Left ventricle myocardium inferior (tissue), 1 donor: ENCODE measurements around the gene CCL19. TPM values are rescaled to one million over a fixed set of nuclear protein-coding genes. Genes with fewer than 3 reads are reported as not detected.

Source experiments
- DNase-seq: peaks from one replicate; pipeline ENCODE4 v3.0.0-alpha.2; 2020
- H3K27ac ChIP-seq: fragments of 200-600 bp; replicated peaks from 2 replicates; pipeline ENCODE4 v1.8.0; 2021
- H3K27me3 ChIP-seq: fragments of 200-600 bp; 2 replicates; pipeline ENCODE4 v1.8.0; 2021; ENCODE audit warnings: low read depth
- H3K36me3 ChIP-seq: fragments of 200-600 bp; 2 replicates; pipeline ENCODE4 v1.8.0; 2021
- H3K4me1 ChIP-seq: fragments of 200-600 bp; 2 replicates; pipeline ENCODE4 v1.8.0; 2021
- H3K4me3 ChIP-seq: fragments of 200-600 bp; 2 replicates; pipeline ENCODE4 v1.8.0; 2021; ENCODE audit warnings: mild to moderate bottlenecking, moderate library complexity
- H3K9me3 ChIP-seq: fragments of 200-600 bp; replicated peaks from 2 replicates; pipeline ENCODE4 v1.8.0; 2021
- intact Hi-C: fragments of 100-400 bp; cut with micrococcal nuclease; formaldehyde crosslinking; loops from one replicate; pipeline ENCODE4 v1.11.0; 2022
- total RNA-seq: library from RNA; stranded (reverse); fragmentation: NEBNext Ultra II Directional; extraction: Animal tissue kit (Norgen Biotek cat#: 25700); gene quantifications from one replicate; pipeline ENCODE4 v1.2.1, GENCODE V29; 2021
- TF ChIP-seq, protein P1 (sequence below): fragments of 200-600 bp; IDR thresholded peaks from 2 replicates; pipeline ENCODE4 v1.8.0; 2021; ENCODE audit warnings: antibody characterized with exemption, mild to moderate bottlenecking, borderline replicate concordance
- donor health status: DM: no; HTN: yes; CAD: no; lungs with severe emphysema.

The CCL19 gene
- total RNA-seq, 1 donor from 2014 or later: 0.69 TPM

- no peak for DNase-seq
- H3K9me3 ChIP-seq: no peaks in the 10 kb centered on the region
- TF ChIP-seq, protein P1, sequence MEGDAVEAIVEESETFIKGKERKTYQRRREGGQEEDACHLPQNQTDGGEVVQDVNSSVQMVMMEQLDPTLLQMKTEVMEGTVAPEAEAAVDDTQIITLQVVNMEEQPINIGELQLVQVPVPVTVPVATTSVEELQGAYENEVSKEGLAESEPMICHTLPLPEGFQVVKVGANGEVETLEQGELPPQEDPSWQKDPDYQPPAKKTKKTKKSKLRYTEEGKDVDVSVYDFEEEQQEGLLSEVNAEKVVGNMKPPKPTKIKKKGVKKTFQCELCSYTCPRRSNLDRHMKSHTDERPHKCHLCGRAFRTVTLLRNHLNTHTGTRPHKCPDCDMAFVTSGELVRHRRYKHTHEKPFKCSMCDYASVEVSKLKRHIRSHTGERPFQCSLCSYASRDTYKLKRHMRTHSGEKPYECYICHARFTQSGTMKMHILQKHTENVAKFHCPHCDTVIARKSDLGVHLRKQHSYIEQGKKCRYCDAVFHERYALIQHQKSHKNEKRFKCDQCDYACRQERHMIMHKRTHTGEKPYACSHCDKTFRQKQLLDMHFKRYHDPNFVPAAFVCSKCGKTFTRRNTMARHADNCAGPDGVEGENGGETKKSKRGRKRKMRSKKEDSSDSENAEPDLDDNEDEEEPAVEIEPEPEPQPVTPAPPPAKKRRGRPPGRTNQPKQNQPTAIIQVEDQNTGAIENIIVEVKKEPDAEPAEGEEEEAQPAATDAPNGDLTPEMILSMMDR: no peak
- H3K27me3 ChIP-seq: no peaks in the 10 kb centered on the region
- no peaks in the 10 kb centered on the region for H3K36me3 ChIP-seq
- H3K4me1 ChIP-seq: no peaks in the 10 kb centered on the region
- H3K27ac ChIP-seq: no peak overlapping the region
- no peak overlapping the region for H3K4me3 ChIP-seq
- intact Hi-C loops: no loop called here
These were observed 1.6 kb downstream of the CCL19 start for GRCh38 chr9:34689512-34689911.

- TF ChIP-seq, protein P1: no peak
- Histone ChIP-seq H3K27me3 (no peaks in the 10 kb centered on the region), H3K9me3 (no peaks in the 10 kb centered on the region), H3K27ac (no peak overlapping the region), H3K4me3 (no peak overlapping the region), H3K36me3 (no peaks in the 10 kb centered on the region), H3K4me1 (no peaks in the 10 kb centered on the region)
- DNase-seq: no peak
- intact Hi-C loops: no loop called here
These were observed 2.0 kb downstream of the CCL19 start for GRCh38 chr9:34689116-34689470.

DNA sequence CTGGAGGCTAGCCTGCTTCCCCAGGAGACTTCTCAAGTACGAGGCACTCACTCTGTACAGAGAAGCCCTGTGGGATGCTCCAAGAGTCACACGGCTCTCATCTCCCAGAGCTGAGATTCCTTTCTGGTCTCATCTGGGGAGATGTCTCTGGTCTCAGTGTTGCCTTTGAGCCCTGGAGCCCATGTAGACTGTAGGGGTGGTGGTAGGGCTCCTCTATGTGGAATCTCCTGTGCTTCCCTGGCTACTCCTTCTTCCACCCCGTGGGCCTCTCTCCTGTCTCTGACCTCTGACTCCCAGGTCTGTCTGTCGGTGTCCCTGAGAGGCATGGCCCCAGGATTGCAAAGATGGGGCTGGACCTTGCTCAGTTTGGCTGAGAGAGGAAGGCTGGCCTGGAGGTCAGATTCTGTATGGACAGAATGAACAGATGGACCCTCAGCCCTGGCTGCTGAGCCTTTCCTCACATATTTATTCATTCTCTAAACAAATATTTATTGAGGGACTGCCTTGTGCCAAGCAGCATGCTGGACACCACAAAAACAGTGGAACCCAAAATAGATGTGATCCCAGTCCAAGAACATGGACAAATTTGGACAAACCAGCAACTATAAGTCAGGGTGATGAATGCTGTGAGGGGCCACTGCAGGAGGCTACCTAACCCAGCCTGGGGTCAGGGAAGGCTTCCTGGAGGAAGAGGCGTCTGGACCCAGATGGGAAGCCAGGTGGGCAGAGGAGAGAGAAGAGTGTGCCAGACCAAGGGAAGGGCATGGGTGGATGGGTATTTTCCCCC is 2.6 kb downstream of the CCL19 start:
- intact Hi-C loops: no loop called here
- H3K27ac ChIP-seq: no peak overlapping the region

DNA sequence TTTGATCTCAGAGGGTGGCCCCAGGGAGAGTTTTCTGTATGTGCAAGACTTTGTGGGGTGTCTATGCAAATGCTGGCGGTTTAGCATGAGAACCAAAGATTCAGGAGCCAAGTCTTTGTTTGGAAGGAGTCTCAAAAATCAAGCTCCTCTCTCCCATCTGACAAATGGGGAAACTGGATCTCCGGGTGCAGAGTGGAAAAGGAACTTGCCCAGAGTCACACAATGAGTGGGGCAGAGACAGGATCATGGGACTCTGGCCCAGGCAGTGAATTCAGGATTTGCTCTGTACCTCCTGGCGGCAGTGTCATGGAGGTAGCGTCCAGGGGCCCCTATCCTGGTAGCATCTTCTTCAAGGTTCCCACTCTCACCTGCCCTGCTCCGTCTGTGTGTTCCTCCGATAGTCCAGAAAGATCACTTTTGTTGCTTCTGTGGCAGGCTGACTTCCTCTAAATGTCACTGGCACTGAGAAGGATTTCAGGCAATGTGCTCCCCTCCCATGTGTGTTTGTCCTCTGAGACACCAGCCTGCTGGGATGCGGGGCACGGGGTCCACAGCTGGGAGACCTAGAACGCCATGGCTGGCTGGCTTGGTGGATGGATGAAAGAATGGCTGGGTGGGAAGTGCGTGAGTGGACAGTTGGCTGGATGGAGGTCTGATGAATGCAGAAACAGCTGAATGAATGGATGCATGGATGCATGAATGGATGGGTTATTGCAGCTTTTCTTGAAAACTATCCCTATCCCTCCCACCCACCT is 3.6 kb downstream of the CCL19 start:
- Histone ChIP-seq H3K27ac (no peak overlapping the region), H3K9me3 (no peaks in the 10 kb centered on the region), H3K27me3 (no peaks in the 10 kb centered on the region), H3K4me3 (no peak overlapping the region), H3K36me3 (no peaks in the 10 kb centered on the region), H3K4me1 (no peaks in the 10 kb centered on the region)
- TF ChIP-seq, protein P1: no peak
- DNase-seq: no peak
- intact Hi-C loops: no loop called here

More for the DNA sequence above, 2.6 kb downstream of the CCL19 start:
- DNase-seq: no peak
- Histone ChIP-seq H3K27me3 (no peaks in the 10 kb centered on the region), H3K4me1 (no peaks in the 10 kb centered on the region), H3K36me3 (no peaks in the 10 kb centered on the region), H3K4me3 (no peak overlapping the region), H3K9me3 (no peaks in the 10 kb centered on the region)
- TF ChIP-seq, protein P1: no peak

- Histone ChIP-seq H3K9me3 (no peaks in the 10 kb centered on the region), H3K36me3 (no peaks in the 10 kb centered on the region), H3K4me1 (no peaks in the 10 kb centered on the region), H3K27ac (no peak overlapping the region), H3K4me3 (no peak overlapping the region), H3K27me3 (no peaks in the 10 kb centered on the region)
- DNase-seq: no peak
- intact Hi-C loops: no loop called here
- TF ChIP-seq, protein P1: no peak
These were observed 4.3 kb downstream of the CCL19 start for GRCh38 chr9:34686732-34687131.
